GM21367 (cell line): ENCODE measurements around the gene HECTD1.
"Not testable (repeated sequence)": the region's sequence is repeated elsewhere in the genome, so short reads cannot be mapped to it uniquely, and the experiment has no call there.

Source experiments
- ATAC-seq: cut with Tn5 transposase; IDR thresholded peaks from one replicate; pipeline ENCODE4 v1.9.1; 2021; ENCODE audit not compliant: unreplicated experiment

Gene HECTD1

GRCh38 chr14:31096255-31096654 lies 111.3 kb downstream of the HECTD1 start:
- no peak for ATAC-seq

- not testable (repeated sequence) for ATAC-seq
Observed at GRCh38 chr14:31095817-31096216, 111.8 kb downstream of the HECTD1 start.

DNA sequence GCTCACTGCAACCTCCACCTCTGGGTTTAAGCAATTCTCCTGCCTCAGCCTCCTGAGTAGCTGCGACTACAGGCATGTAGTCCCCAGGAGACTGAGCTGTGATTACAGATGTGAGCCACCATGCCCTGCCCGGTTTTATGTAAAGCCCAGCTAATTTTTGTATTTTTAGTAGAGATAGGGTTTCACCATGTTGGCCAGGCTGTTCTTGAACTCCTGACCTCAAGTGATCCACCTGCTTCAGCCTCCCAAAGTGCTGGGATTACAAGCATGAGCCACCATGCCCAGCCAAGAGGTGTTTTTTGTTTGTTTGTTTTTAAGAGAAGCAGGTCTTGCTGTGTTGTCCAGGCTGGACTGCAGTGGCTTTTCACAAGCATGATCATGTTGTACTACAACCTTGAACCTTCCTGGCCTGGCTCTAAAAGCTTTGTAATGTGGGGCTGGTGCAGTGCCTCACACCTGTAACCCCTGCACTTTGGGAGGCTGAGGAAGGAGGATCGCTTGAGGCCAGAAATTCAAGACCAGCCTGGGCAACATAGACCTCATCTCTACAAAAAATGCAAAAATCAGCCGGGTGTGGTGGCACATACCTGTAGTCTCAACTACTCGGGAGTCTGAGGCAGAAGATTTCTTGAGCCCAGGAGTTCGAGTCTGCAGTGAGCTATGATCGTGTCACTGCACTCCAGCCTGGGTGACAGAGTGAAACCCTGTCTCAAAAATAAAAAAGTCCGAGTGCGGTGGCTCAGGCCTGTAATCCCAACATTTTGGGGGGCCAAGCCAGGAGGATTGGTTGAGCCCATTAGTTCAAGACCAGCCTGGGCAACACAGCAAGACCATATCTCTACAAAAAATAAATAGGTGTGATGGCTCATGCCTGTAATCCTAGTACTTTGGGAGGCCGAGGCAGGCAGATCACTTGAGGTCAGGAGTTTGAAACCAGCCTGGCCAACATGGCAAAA lies 113.4 kb downstream of the HECTD1 start:
- not testable (repeated sequence) for ATAC-seq

DNA sequence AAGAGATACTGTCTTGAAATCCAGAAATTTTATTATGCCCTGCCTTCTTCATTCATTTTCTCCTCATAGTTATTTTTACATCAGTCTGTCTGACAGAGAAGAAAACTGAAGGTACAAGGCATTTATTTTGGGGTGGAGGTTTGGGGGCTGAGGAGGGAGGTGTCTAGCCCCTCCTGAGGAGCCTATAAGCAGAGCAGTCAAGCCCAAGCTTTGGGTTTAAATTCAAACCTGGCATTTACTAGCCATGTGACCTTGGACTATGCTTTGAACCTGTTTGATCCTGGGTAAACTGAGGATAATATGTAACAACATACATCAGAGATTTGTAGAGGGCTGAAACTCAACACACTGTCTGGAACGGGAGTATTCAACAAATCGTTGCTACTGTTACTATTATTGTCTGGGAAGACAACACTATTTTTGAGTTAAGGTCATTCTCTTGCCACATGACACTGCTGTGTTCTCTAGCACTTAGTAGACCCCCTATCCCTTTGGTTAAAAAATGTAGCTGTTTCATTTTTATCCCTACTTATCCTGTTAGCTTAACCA lies 115.4 kb downstream of the HECTD1 start:
- no peak for ATAC-seq

DNA sequence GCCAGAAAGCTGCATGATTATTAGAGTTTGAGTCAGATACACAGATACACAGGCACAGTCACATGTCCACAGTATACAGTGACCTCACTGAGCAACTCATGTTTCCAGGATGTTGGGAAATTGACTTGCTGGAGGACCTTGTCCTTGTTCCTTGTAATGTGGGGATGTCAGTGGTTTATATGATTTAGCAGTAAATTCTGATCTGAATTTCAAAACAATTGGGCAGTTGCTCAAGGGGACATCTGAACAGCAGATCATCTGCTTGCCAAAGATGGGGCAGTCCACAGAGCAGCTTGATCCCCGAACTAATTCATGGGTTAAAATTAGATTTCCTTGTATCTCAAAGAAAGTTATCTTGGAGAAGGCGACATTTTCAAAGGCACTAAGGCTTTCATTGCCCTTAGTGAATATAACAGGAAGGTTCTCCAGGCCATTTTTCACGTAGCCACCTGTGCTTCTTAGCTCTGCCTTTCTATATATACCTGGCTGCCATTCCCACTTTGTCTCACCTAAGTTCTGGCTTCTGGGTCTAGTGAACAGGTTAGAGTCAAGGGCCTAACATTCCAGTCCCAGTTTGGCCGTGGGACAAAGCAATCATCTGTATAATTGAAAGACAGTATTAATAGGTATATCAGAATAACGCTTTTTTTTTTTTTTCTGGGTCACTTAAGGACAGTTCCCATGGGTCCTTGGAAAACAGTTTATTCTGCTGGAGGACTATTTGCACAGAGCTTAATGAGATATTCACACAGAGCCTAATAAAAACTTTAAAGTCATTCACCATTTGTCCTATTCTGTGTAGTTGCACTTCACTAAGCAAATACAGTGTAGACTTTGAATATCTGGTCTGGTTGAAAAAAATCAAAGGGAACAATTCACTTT lies 116.5 kb downstream of the HECTD1 start:
- ATAC-seq = no peak

- not testable (repeated sequence) for ATAC-seq
Observed at GRCh38 chr14:31086466-31086865, 121.1 kb downstream of the HECTD1 start.

DNA sequence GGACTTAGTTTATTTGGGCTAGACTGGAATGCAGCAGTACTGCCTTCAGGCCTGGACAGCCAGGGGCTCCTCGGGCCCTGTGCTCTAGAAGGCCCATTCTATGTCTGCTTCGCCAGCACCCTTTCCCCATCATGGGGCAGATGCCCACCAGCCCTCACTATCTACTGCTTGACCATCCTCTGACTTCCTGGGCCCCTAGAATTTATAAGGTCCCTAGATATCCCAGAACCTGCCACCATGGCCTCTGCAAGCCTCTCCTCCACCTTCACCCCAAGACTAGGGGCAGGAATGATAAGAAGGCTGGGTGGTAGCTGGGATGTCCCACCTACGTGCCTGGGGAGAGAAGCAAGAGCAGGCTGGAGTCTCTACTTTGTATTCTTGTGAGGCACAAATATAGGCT lies 122.6 kb downstream of the HECTD1 start:
- no peak for ATAC-seq

DNA sequence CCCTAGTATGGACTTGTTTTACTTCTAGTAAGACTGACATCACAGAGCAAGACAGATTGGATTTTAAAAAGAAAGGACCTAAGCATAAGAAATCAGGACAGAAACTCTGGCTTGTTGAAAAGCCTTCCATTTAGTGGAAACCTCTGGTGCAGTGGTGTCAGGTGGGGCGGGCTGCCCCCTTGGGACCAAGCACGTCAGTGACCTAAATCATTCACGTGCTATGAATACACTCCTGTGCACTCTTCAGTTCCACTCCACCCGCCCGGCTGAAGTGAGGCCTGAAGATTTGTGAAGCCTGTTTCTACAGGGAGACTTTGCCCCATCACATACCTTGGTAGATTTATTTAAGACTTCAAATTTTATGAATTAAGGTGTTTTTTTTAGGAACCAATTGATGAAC lies 123.2 kb downstream of the HECTD1 start:
- ATAC-seq = no peak

DNA sequence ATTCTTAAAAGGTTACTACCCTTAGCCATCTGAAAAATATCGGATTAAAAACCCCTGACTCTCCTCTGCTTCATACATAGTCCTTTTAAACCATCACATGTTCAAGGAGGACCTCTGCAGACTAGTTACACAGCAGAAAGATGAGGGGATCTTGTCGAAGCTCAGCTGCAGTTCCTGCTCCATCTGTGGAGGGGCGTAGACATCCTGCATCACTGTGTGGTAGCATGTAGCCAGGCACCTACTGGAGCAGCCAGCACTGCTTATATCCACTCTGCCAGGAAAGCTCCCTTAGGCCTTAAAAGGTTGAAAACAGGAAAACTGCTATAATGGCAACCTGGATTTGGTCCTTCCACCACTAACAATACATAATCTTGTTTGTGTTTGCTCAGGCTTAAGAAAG lies 123.8 kb downstream of the HECTD1 start:
- ATAC-seq = no peak

- ATAC-seq = no peak
Observed at GRCh38 chr14:31080484-31080883, 127.1 kb downstream of the HECTD1 start.

- ATAC-seq = no peak
Observed at GRCh38 chr14:31080056-31080455, 127.5 kb downstream of the HECTD1 start.

DNA sequence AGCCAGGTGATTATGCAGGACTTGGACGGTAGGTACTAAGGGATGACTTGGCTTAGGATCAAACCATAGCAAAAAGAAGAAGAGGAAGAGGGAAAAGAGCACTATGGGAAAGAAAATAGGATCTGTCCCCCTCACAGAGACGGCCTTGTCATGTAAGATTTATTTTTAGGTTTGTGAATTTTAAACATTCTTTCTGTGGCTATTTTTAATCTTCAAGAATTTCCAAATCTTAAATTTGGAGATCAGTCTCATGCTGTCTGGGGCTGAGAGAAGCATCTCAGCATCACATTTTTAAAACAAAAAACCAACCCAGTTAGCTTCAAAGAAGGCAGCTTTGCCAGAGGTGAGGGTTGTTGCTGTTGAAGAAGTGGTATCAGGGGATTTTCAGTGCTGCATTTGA lies 128.8 kb downstream of the HECTD1 start:
- no peak for ATAC-seq

DNA sequence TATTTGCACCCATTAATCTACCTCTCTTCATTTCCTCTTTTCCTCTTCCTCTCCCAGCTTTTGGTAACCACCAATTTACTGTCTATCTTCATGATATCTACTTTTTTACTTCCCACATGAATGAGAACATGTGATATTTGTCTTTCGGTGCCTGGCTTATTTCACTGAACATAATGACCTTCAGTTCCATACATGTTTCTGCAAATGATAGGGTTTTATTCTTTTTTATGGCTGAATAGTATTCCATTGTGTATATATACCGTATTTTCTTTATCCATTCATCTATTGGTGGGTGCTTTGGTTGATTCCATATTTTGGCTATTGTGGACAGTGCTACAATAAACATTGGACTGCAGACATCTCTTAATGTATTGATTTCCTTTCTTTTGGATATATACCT lies 132.4 kb downstream of the HECTD1 start:
- ATAC-seq = no peak

GRCh38 chr14:31071151-31071550 lies 136.4 kb downstream of the HECTD1 start:
- ATAC-seq = no peak

DNA sequence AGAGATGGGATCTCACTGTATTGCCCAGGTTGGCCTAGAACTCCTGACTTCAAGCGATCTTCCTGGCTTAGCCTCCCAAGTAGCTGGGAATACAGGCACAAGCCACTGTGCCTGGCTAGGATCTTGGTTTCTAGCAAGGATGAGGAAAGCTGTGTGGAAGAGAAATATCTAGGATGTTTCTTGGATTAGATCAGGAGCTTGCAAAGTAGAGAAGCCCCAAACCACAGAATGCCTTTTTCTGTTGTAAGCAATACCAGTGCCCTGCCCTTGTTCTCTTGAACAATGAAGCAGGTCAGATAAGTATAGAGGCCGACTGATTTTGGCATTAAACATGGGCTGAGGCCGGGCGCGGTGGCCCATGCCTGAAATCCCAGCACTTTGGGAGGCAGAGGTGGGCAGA lies 137.2 kb downstream of the HECTD1 start:
- ATAC-seq = no peak

DNA sequence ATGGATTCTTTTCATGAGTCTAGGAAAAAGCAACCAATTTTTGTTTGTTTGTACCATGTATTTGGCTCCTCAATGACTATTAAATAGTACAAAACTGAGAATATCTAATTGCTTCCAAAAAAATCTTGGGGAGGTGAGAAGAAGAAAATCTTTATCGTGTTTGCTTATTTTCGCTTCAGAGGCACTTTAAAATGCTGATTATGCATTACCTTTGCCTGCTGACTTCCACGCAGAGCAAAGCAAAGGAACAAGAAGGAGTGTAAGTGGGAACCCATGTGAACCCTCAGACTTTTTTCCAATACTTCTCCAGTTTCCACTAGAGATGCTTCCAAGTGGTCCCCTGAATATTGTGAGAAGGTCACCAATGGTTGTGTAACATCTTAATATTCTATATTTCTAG lies 138.2 kb downstream of the HECTD1 start:
- no peak for ATAC-seq

- ATAC-seq = no peak
Observed at GRCh38 chr14:31068235-31068634, 139.4 kb downstream of the HECTD1 start.

GRCh38 chr14:31062908-31063307 lies 144.7 kb downstream of the HECTD1 start:
- ATAC-seq = not testable (repeated sequence)

DNA sequence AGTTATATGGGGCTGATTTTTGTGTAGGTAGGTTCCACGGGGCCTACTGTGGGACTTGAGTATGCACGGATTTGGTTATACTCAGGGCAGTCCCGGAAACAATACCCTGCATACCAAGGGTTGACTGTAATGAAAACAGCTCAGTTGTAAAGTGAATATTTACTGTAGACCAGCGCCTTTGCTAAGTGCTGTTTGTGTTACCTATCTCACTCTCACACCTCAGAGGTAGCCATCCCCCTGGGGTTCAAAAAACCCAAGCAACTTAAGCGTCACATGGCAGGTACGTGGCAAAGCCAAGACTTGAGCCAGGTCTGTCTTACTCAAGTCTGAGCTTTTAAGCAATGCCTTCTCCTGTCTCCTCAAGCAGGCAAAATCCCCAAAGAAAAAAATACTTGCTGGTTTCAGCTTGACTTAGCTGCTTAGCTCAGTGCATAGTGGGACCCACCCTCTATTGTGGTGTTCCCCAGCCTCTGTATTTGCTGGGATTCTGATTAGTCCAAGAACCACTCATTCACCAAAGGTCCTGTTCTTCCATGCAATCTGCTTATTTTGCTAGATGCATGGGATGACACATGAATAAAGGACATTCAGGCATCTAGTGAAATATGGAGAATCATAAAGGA lies 147.2 kb downstream of the HECTD1 start:
- ATAC-seq = no peak

DNA sequence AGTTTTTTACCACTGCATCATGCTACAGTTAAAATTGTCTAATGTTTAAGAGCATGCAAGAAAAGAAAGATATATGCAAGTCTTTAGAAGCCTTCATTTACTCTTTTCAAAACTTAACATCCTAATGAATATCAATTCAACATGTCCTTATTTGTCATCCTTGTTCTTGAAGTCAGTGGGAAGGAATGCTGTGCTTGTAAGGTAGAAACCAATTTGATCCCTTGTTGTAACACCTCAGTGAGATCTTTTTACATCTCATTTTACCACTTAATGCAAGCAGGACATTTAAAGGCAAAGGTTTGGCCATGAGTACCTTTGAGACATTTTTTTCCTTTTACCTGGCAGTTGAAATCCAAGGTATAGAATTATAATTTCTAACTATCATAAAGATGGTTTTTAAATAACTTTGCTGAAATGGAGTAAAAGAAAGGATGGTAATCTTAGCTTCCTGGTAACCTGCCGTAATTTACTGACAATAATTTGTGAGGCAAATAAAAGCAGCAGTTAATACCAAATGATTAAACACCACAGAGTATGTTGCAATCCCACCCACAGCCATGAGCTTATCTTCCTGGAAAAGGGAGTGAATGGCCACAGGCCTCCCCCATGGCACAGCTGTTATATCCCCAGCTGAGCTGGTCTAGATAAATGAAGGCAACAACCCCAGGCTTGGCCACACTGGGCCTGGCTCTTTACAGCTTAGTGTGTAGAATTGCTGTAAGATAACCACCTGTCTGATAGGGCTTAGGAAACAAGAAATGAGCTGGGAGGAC lies 148.3 kb downstream of the HECTD1 start:
- no peak for ATAC-seq
